ENCODE data around the gene STMN3.
"Not testable (repeated sequence)": the region's sequence is repeated elsewhere in the genome, so short reads cannot be mapped to it uniquely, and the experiment has no call there.

Gene STMN3

GRCh38 chr20:63635431-63636141, 17.6 kb downstream of the STMN3 start:
- no peak for DNase-seq (ENCODE audit: low read depth)

DNA sequence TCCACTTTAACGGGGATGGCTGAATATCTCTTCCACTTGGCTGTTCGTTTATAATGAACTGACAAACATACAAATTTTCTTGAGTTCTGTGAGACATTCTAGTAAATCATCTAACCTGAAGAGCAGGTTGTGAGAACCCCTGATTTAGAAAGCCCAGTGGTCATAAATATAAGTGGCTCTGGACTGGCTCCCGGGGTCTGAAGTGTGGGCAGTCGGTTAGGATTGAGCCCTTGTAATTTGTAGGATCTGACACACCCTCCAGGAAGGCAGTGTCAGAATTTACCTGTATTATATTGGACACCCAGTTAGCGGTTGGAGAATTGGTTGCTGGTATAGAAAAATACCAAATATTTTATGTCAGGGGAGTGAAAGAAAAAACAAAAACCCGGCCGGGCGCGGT, 19.5 kb downstream of the STMN3 start:
- DNase-seq (ENCODE audit: low read depth) = no peak

DNA sequence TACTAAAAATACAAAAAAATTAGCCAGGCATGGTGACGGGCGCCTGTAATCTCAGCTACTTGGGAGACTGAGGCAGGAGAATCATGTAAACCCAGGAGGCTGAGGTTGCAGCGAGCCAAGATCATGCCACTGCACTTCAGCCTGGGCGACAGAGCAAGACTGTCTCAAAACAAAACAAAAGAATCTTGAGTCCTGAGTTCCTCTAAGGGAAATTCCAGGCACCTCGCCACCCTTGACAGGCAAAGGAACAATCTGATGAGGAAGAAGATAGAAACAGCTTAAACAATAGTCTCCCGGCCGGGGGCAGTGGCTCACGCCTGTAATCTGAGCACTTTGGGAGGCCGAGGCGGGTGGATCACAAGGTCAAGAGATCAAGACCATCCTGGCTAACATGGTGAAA, 21.8 kb downstream of the STMN3 start:
- DNase-seq (ENCODE audit: low read depth) = not testable (repeated sequence)

- DNase-seq (ENCODE audit: low read depth) = not testable (repeated sequence)
Measured at GRCh38 chr20:63630956-63631355, 22.3 kb downstream of the STMN3 start.

DNA sequence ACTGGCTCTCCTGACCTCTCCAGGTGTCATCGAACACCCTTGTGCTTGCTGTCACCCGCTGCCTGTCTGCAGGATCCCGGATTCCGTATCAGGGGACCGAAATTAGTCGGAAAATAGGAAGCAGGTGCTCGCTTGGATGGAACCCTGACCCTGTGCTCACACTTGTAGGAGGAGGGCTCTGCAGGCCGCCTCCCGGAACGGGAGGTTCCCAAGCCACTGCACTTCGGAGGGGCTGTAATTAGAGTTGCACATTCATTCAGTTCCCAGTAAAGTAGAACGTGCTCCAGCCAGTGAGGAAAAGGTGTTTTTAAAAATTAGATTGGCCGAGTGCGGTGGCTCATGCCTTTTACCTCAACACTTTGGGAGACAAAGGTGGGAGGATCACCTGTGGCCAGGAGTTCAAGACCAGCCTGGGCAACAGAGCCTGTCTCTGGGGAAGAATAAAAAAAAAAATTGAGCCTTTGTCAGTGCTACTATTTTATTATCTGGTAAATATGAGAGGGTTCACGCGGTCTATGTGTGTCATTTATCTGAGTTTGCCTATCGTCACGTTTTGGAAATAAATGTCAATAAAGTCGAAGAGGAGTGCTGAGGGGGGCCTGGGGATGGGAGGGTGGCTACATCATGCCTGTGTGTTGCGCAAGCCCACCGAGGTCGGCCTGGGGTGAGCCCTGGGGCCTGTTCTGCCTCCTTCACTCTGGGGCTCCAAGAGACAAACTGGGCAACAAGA, 24.8 kb downstream of the STMN3 start:
- no peak for DNase-seq (ENCODE audit: low read depth)

DNA sequence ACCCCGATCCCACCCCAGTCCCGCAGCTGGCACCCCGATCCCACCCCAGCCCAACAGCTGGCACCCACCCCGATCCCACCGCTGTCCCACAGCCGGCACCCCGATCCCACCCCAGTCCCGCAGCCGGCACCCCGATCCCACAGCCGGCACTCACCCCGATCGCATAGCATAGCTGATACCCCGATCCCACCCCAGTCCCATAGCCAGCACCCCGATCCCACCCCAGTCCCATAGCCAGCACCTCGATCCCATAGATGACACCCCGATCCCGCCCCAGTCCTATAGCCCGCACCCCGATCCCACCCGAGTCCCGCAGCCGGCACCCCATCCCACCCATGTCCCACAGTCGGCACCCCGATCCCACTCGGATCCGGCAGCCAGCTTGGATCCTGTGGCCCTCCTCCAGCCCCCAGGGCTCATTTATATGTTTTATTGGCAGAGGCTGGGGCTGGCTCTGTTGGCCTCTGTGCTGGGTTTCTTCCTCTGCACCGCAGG, 25.4 kb downstream of the STMN3 start:
- no peak for DNase-seq (ENCODE audit: low read depth)

DNA sequence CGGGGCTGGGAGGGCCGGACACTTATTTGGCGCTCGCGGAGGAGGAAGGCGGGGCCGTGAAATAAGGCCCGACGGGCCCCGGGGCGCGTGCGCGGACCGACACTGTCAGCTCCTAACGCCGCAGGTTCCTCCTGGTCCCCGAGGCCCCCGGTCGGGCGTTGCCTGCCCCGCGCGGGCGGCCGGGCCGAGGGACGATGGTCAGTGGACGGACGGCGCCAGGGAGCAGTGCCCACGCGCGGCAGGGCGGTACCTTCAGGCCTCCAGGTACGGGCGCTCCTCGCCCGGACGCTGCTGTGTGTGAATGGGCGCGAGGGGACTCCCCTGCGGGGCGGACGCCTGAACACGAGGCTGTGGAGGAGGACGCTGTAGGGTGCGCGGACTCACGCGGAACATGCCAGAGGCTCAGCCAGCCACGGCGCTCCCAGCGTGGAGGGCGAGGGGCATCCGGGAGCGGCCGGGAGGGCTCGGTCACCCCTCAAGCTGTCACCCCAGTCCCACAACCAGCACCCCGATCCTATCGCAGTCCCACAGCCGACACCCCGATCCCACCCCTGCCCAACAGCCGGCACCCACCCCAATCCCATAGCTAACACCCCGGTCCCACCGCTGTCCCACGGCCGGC, 26.0 kb downstream of the STMN3 start:
- DNase-seq (ENCODE audit: low read depth) = peak; percentile 80

DNA sequence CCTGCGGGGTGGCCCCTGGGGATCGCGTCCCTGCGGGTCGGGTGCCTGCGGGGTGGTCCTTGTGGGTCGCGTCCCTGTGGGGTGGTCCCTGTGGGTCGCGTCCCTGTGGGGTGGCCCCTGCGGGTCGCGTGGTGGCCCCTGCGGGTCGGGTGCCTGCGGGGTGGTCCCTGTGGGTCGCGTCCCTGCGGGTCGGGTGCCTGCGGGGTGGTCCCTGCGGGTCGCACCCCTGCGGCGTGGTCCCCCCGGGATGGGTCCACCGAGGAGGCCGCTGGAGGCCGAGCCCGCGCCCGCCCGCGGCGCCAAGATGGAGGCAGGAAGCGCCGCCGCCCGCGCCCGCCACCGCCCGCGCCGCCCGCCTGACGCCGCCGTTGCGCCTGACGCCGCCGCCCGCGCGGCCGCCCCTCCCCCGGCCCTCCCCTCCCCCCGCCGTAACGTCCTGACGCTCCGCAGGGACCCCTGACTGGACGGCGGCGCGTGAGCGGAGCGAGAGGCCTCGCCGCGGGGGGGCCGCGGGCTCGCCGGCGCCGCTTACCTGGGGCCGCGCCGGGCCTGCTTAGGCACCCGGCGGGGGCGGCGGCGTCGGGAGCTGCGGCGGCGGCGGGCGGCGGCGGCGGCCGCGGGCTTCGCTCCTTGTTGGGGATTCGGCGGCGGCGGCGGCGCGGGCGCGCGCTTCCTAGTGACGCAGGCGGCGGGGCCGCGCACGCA, 26.6 kb downstream of the STMN3 start, which contains the start of gene GMEB2:
GMEB2 (minus strand) TSS at position 678 of the 705 bp plus-strand sequence. CDS start 7,704 bp downstream, outside the sequence.
- no peak for DNase-seq (ENCODE audit: low read depth)

- DNase-seq (ENCODE audit: low read depth) = no peak
Measured at GRCh38 chr20:63625771-63626423, 27.3 kb downstream of the STMN3 start.

DNA sequence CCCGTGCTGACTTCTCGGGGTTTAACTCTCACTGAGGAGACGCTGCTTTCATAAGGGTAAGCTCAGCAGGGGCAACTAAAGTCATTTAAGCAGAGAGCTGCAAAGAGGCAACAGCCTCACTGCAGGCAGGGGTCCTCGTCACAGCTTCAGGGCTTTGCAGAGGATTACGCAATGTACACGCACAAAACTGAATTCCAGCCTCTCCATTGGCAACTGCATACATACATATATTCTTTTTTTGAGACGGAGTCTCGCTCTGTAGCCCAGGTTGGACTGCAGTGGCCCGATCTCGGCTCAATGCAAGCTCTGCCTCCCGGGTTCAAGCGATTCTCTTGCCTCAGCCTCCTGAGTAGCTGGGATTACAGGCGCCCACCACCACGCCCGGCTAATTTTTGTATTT, 28.7 kb downstream of the STMN3 start:
- no peak for DNase-seq (ENCODE audit: low read depth)

DNA sequence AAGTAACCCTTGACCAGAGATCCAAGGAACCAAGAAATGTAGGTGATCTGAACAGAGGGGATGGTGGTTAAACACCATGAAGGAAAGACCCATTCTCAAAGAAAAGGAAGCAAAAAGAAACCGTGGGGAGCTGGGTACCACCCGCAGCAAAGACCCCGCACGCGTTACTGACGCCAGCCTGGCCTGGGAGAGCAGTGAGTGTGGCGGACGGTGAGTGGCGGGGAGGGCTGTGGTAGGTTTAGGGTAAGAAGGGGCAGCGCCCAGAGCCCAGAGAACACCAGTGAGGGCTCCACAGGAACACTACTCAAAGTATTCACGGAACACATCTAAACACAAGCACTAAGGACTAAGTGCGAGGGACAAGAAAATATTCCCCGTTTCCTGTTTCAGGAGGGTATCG, 30.5 kb downstream of the STMN3 start:
- DNase-seq (ENCODE audit: low read depth) = no peak

DNA sequence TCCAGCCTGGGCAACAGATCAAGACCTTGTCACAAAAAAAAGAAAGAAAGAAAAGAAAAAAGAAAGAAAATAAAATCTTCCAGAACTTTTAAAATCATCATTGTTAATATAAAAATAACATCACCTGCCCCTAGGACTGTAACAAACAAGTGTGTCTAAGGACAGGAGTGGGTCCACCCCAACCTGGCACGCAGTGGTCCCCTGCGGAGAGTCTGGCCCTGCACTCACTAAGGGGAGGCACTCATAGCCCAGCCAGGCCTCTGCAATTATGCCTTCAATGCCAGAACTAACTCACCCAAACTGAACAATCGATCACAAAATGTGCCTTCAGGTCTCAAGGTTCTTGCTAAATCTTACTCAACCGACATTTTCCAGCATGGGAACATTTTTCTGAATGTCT, 31.1 kb downstream of the STMN3 start:
- no peak for DNase-seq (ENCODE audit: low read depth)

DNA sequence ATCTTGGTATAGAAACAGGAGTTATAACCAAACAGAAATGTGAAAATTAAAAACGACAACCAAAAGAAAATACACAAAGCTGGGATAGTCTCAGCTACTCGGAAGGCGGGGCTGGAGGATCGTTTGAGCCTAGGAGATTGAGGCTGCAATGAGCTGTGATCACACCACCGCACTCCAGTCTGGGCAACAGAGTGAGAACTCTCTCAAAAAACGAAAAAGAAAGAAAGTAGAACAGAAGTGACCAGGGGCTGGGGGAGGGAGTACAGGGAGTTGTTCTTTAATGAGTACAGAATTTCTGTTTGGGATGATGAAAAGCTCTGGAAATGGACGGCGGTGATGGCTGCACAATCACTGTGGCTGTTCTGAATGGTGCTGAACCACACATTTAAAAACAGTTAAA, 32.2 kb downstream of the STMN3 start:
- no peak for DNase-seq (ENCODE audit: low read depth)

GRCh38 chr20:63619505-63619904, 33.7 kb downstream of the STMN3 start:
- DNase-seq (ENCODE audit: low read depth) = no peak

DNA sequence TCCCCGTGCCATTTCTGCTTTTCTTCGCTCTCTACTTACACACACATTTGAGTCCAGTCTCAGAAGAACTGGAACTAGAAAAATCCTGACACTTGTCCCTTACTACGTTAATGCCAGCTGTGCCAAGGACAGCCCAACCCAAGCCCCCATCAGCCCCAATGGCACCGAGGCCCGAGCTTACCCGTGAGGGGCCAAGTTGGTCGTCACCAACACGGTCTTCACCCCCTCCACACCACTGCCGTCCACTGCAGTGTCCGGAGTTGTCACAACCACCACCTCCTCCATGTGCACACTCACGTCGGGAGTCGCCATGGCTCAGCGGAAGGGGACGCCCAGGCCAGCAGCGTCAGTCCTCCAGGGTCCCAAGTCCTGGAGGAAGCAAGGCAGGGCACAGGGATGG, 34.1 kb downstream of the STMN3 start:
- no peak for DNase-seq (ENCODE audit: low read depth)

DNA sequence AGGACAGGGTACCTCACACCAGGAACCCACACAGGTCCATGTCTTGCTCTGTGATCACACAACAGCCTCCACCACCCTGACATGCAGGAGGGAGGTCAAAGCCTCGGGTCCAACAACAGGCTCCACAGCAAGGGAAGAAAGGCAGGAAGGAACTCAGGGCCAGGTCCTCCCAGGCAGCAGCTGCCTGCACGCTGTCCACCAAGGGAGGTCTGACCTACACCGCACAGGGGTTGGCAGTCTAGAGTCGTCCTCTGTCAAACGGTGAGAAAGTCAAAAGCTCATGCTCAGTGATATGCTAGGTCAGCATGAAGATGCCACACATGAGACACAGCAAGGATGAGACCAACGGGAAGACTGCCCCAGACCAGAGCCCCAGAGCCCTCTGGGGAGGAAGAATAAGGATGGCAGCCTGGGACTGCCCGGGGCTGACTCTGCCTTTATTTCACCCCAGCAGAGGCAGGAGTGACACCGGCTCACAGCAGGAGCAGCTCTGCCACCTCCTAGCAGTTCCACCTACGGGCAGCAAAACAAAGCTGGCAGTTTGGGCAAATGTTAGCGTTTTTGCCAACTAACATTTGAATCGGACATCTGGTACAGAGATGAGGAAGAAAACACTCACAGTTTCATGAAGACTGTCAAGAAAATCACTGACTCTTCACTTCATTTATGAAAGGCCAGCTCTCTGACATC, 34.8 kb downstream of the STMN3 start:
- no peak for DNase-seq (ENCODE audit: low read depth)

GRCh38 chr20:63617876-63618265, 35.4 kb downstream of the STMN3 start:
- DNase-seq (ENCODE audit: low read depth) = no peak

DNA sequence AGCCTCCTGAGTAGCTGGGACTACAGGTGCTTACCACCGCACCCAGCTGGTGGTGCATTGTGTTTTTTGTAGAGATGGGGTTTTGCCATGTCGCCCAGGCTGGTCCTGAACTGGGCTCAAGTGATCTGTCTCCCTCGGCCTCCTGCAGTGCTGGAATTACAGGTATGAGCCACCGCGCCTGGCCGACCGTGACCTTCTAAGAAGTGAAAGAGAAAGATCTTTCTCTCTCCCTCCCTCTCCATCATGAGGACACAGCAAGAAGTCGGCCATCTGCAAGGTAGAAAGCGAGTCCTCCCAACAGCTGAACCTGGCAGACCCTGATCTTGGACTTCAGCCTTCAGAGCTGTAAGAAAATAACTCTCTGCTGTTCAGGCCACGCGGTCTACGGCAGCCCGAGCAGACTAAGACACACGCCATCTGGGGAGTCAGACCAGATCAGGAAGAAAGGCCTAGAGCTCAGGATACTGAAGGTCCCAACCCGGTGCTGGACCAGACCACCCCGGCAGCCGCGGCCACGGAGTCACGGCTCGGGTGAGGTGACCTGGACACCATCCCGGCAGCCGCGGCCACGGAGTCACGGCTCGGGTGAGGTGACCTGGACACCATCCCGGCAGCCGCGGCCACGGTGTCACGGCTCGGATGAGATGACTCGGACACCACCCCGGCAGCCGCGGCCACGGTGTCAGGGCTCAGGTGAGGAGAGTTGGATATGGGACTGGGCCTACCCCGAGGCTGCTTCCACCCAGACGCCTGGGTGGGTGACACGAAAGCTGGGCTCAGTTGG, 35.9 kb downstream of the STMN3 start:
- no peak for DNase-seq (ENCODE audit: low read depth)

GRCh38 chr20:63613863-63614594, 39.2 kb downstream of the STMN3 start:
- DNase-seq (ENCODE audit: low read depth) = not testable (repeated sequence)
